NCI-H345 treated with DMSO at 0.1 percent for 48 hours (cell line): ENCODE measurements around the gene YTHDC2.

Experiments
- DNase-seq: peaks from one replicate; lab custom pipeline; 2025; ENCODE audit not compliant: unreplicated experiment; lab: John Stamatoyannopoulos, UW

The YTHDC2 gene

GRCh38 chr5:113519412-113519811 is 5.9 kb downstream of the YTHDC2 start:
- no peak for DNase-seq

- DNase-seq: no peak
Observed at GRCh38 chr5:113520429-113520828, 6.9 kb downstream of the YTHDC2 start.

GRCh38 chr5:113520899-113521298 is 7.4 kb downstream of the YTHDC2 start:
- no peak for DNase-seq

- no peak for DNase-seq
Observed at GRCh38 chr5:113523168-113523567, 9.7 kb downstream of the YTHDC2 start.

GRCh38 chr5:113524927-113525326 is 11.4 kb downstream of the YTHDC2 start:
- DNase-seq: no peak

GRCh38 chr5:113526421-113526820 is 12.9 kb downstream of the YTHDC2 start:
- DNase-seq: no peak

GRCh38 chr5:113527746-113528145 is 14.3 kb downstream of the YTHDC2 start:
- no peak for DNase-seq

GRCh38 chr5:113531481-113532159 is 18.1 kb downstream of the YTHDC2 start:
- DNase-seq: no peak

- no peak for DNase-seq
Observed at GRCh38 chr5:113538313-113538712, 24.8 kb downstream of the YTHDC2 start.

GRCh38 chr5:113546703-113547183 is 33.2 kb downstream of the YTHDC2 start:
- DNase-seq: no peak

- DNase-seq: no peak
Observed at GRCh38 chr5:113548396-113548795, 34.9 kb downstream of the YTHDC2 start.

- no peak for DNase-seq
Observed at GRCh38 chr5:113552137-113552536, 38.6 kb downstream of the YTHDC2 start.

- DNase-seq: no peak
Observed at GRCh38 chr5:113552620-113553019, 39.1 kb downstream of the YTHDC2 start.

GRCh38 chr5:113562828-113563400 is 49.4 kb downstream of the YTHDC2 start:
- no peak for DNase-seq

- no peak for DNase-seq
Observed at GRCh38 chr5:113569396-113569795, 55.9 kb downstream of the YTHDC2 start.

- DNase-seq: no peak
Observed at GRCh38 chr5:113572716-113573115, 59.2 kb downstream of the YTHDC2 start.

- DNase-seq: no peak
Observed at GRCh38 chr5:113574417-113574816, 60.9 kb downstream of the YTHDC2 start.

GRCh38 chr5:113575074-113575473 is 61.6 kb downstream of the YTHDC2 start:
- DNase-seq: no peak

GRCh38 chr5:113578091-113578490 is 64.6 kb downstream of the YTHDC2 start:
- no peak for DNase-seq

- DNase-seq: no peak
Observed at GRCh38 chr5:113581388-113581787, 67.9 kb downstream of the YTHDC2 start.

- DNase-seq: no peak
Observed at GRCh38 chr5:113598150-113598549, 84.7 kb downstream of the YTHDC2 start.

- no peak for DNase-seq
Observed at GRCh38 chr5:113598926-113599325, 85.4 kb downstream of the YTHDC2 start.
